OCI-LY7 (cell line): Measurements from ENCODE around the gene CRYGN. TPM values are rescaled to one million over a fixed set of nuclear protein-coding genes. Genes with fewer than 3 reads are reported as not detected.

ENCODE experiments used
- BruUV-seq: library from RNA; stranded (reverse); fragments of 400-500 nt; replicated peaks from 2 replicates; lab custom pipeline; 2021; lab: Mats Ljungman, UMichigan
- CTCF ChIA-PET: fragments of 300-600 bp; sonication (Branson Sonifier 250); formaldehyde crosslinking; loops from one replicate; lab custom pipeline; 2022; ENCODE audit warnings: antibody characterized with exemption; ENCODE audit not compliant: unreplicated experiment; lab: Charles Lee
- POLR2A ChIA-PET: fragments of 300-600 bp; sonication (Branson Sonifier 250); formaldehyde crosslinking; loops from one replicate; lab custom pipeline; 2022; ENCODE audit warnings: antibody characterized with exemption; lab: Charles Lee
- DNase-seq: peaks from one replicate; pipeline ENCODE4 v3.0.0-alpha.2; 2015; ENCODE audit warnings: low spot score
- H2AFZ ChIP-seq: fragments of 200-600 bp; sonication (generic), shearing (Covaris generic); 2 replicates; pipeline ENCODE4 v1.6.1; 2014; ENCODE audit warnings: mild to moderate bottlenecking, antibody characterized with exemption, low read length, moderate library complexity
- H3K27ac ChIP-seq: fragments of 200-600 bp; sonication (generic); 2 replicates; pipeline ENCODE4 v1.5.1; 2014; ENCODE audit warnings: mixed run types, low read depth, mild to moderate bottlenecking, moderate library complexity, low read length, inconsistent platforms; ENCODE audit not compliant: poor library complexity, severe bottlenecking
- H3K36me3 ChIP-seq: fragments of 200-600 bp; sonication (generic); 2 replicates; pipeline ENCODE4 v1.6.1; 2014; ENCODE audit warnings: mild to moderate bottlenecking, antibody characterized with exemption, low read length, moderate library complexity, mixed read lengths; ENCODE audit not compliant: insufficient read depth
- H3K4me1 ChIP-seq: fragments of 200-600 bp; sonication (generic); 2 replicates; pipeline ENCODE4 v1.5.1; 2014; ENCODE audit warnings: mild to moderate bottlenecking, low read length; ENCODE audit not compliant: insufficient read depth, poor library complexity, severe bottlenecking
- H3K4me2 ChIP-seq: fragments of 200-600 bp; sonication (generic); 2 replicates; pipeline ENCODE4 v1.6.1; 2014; ENCODE audit warnings: mild to moderate bottlenecking, low read length
- H3K4me3 ChIP-seq: fragments of 200-600 bp; sonication (generic); 2 replicates; pipeline ENCODE4 v1.5.1; 2014; ENCODE audit warnings: mild to moderate bottlenecking, low read depth, low read length; ENCODE audit not compliant: poor library complexity, severe bottlenecking
- H3K79me2 ChIP-seq: fragments of 200-600 bp; sonication (generic); 2 replicates; pipeline ENCODE4 v1.6.1; 2016; ENCODE audit warnings: low read depth, mild to moderate bottlenecking, low read length, moderate library complexity, mixed read lengths; ENCODE audit not compliant: insufficient read depth
- H3K9me2 ChIP-seq: fragments of 200-600 bp; sonication (generic); 2 replicates; pipeline ENCODE4 v1.6.1; 2016; ENCODE audit warnings: mild to moderate bottlenecking, low read length, mixed read lengths; ENCODE audit not compliant: insufficient read depth
- H3K9me3 ChIP-seq: fragments of 200-600 bp; sonication (generic); 2 replicates; pipeline ENCODE4 v1.6.1; 2014; ENCODE audit warnings: mild to moderate bottlenecking, mixed run types, low read length, mixed read lengths
- H4K20me1 ChIP-seq: fragments of 200-600 bp; sonication (generic); 2 replicates; pipeline ENCODE4 v1.6.1; 2014; ENCODE audit warnings: mild to moderate bottlenecking, antibody characterized with exemption, low read length, moderate library complexity, mixed read lengths; ENCODE audit not compliant: insufficient read depth
- EZH2phosphoT487 ChIP-seq: fragments of 200-600 bp; sonication (generic); IDR thresholded peaks from 2 replicates; pipeline ENCODE4 v1.6.1; 2018; ENCODE audit warnings: low read depth, borderline replicate concordance, mild to moderate bottlenecking, mixed run types, antibody characterized with exemption, low read length, moderate library complexity, mixed read lengths
- intact Hi-C: fragments of 100-400 bp; cut with micrococcal nuclease; formaldehyde crosslinking; loops from one replicate; pipeline ENCODE4 v1.10.0; 2022; ENCODE audit not compliant: unreplicated experiment
- total RNA-seq, 2 experiments: library from RNA; depleted of rRNA in 1 of 2; stranded (reverse); fragments of >200 nt in 1 of 2; shearing (Covaris generic) in 1 of 2; gene quantifications; 2 replicates each; pipeline ENCODE4 v1.2.3, GENCODE V29; 2014 to 2022
- TF ChIP-seq, protein P1 (sequence below): fragments of 200-600 bp; sonication (generic); conservative IDR thresholded peaks from 2 replicates; pipeline ENCODE4 v1.5.1; 2014; ENCODE audit warnings: mild to moderate bottlenecking, antibody characterized with exemption, low read length, moderate library complexity, mixed read lengths

Gene CRYGN
- total RNA-seq, 2 experiments from 2014 or later, result 0.09 TPM; not detected in 1

GRCh38 chr7:151385626-151386300 lies 54.2 kb downstream of the CRYGN start:
- intact Hi-C loops, result no loop called here
- Histone ChIP-seq H3K36me3 (no peaks in the 10 kb centered on the region), H3K4me3 (no peak overlapping the region), H3K9me3 (no peaks in the 10 kb centered on the region), H3K4me1 (peaks cover 13% of the 10 kb centered on the region), H3K27ac (no peak overlapping the region), H3K9me2 (no peaks in the 10 kb centered on the region), H2AFZ (no peak overlapping the region), H3K79me2 (no peaks in the 10 kb centered on the region), H3K4me2 (no peak overlapping the region), H4K20me1 (no peaks in the 10 kb centered on the region)
- DNase-seq, result no peak
- CTCF ChIA-PET, result no interaction called here
- POLR2A ChIA-PET, result no interaction called here
- no peak for TF ChIP-seq EZH2phosphoT487
- TF ChIP-seq, protein P1, sequence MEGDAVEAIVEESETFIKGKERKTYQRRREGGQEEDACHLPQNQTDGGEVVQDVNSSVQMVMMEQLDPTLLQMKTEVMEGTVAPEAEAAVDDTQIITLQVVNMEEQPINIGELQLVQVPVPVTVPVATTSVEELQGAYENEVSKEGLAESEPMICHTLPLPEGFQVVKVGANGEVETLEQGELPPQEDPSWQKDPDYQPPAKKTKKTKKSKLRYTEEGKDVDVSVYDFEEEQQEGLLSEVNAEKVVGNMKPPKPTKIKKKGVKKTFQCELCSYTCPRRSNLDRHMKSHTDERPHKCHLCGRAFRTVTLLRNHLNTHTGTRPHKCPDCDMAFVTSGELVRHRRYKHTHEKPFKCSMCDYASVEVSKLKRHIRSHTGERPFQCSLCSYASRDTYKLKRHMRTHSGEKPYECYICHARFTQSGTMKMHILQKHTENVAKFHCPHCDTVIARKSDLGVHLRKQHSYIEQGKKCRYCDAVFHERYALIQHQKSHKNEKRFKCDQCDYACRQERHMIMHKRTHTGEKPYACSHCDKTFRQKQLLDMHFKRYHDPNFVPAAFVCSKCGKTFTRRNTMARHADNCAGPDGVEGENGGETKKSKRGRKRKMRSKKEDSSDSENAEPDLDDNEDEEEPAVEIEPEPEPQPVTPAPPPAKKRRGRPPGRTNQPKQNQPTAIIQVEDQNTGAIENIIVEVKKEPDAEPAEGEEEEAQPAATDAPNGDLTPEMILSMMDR, result no peak
- BruUV-seq, result no TSS peak

GRCh38 chr7:151384776-151385625 lies 54.9 kb downstream of the CRYGN start:
- peaks cover 17% of the 10 kb centered on the region for H3K4me1 ChIP-seq
- intact Hi-C loops, result no loop called here
- H3K4me2 ChIP-seq, result no peak overlapping the region
- no peak for TF ChIP-seq EZH2phosphoT487
- TF ChIP-seq, protein P1, result no peak
- no peaks in the 10 kb centered on the region for H3K9me3 ChIP-seq
- H3K9me2 ChIP-seq, result no peaks in the 10 kb centered on the region
- POLR2A ChIA-PET, result interaction anchor here (0.6 kb wide), 1 partner anchor 93 kb away, joined by 3 read pairs; no protein-coding TSS in a partner anchor
- CTCF ChIA-PET, result no interaction called here
- no TSS peak for BruUV-seq
- H3K4me3 ChIP-seq, result no peak overlapping the region
- DNase-seq, result no peak
- H3K36me3 ChIP-seq, result no peaks in the 10 kb centered on the region
- no peaks in the 10 kb centered on the region for H4K20me1 ChIP-seq
- no peaks in the 10 kb centered on the region for H3K79me2 ChIP-seq
- no peak overlapping the region for H2AFZ ChIP-seq
- no peak overlapping the region for H3K27ac ChIP-seq

GRCh38 chr7:151384352-151384697 lies 55.6 kb downstream of the CRYGN start:
- H3K4me1 ChIP-seq, result peaks cover 17% of the 10 kb centered on the region
- H3K36me3 ChIP-seq, result no peaks in the 10 kb centered on the region
- H3K4me2 ChIP-seq, result no peak overlapping the region
- H4K20me1 ChIP-seq, result no peaks in the 10 kb centered on the region
- no peak for TF ChIP-seq EZH2phosphoT487
- TF ChIP-seq, protein P1, result no peak
- no TSS peak for BruUV-seq
- intact Hi-C loops, result no loop called here
- H3K4me3 ChIP-seq, result no peak overlapping the region
- no peak overlapping the region for H2AFZ ChIP-seq
- POLR2A ChIA-PET, result interaction anchor here (0.6 kb wide), 1 partner anchor 93 kb away, joined by 3 read pairs; no protein-coding TSS in a partner anchor
- CTCF ChIA-PET, result no interaction called here
- H3K79me2 ChIP-seq, result no peaks in the 10 kb centered on the region
- H3K9me3 ChIP-seq, result no peaks in the 10 kb centered on the region
- no peaks in the 10 kb centered on the region for H3K9me2 ChIP-seq
- H3K27ac ChIP-seq, result no peak overlapping the region
- no peak for DNase-seq
